ENCODE measurements around the gene ADIPOR2. TPM values are rescaled to one million over a fixed set of nuclear protein-coding genes. Genes with fewer than 3 reads are reported as not detected.
A peak's percentile ranks its signal among the peaks of the same experiment; 100 is the strongest.

The ADIPOR2 gene
- total and polyA plus RNA-seq, 2 experiments from 2014 or later, result 5.8 to 25.7 TPM

- DNase-seq (ENCODE audit: low read depth in 1 of 2, low spot score in 1 of 2), result peak in 1 of 2 donors; percentile 40
- H3K9me3 ChIP-seq (ENCODE audit: low read depth), result no peaks in the 10 kb centered on the region
- TF ChIP-seq, protein P1, sequence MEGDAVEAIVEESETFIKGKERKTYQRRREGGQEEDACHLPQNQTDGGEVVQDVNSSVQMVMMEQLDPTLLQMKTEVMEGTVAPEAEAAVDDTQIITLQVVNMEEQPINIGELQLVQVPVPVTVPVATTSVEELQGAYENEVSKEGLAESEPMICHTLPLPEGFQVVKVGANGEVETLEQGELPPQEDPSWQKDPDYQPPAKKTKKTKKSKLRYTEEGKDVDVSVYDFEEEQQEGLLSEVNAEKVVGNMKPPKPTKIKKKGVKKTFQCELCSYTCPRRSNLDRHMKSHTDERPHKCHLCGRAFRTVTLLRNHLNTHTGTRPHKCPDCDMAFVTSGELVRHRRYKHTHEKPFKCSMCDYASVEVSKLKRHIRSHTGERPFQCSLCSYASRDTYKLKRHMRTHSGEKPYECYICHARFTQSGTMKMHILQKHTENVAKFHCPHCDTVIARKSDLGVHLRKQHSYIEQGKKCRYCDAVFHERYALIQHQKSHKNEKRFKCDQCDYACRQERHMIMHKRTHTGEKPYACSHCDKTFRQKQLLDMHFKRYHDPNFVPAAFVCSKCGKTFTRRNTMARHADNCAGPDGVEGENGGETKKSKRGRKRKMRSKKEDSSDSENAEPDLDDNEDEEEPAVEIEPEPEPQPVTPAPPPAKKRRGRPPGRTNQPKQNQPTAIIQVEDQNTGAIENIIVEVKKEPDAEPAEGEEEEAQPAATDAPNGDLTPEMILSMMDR (IDR thresholded peaks at IDR 0.05; ENCODE audit: low read depth, low read length), result no peak
- no peaks in the 10 kb centered on the region for H3K27me3 ChIP-seq
- H3K36me3 ChIP-seq, result no peaks in the 10 kb centered on the region
- no peak overlapping the region for H3K4me3 ChIP-seq
- no peak overlapping the region for H3K27ac ChIP-seq
- H3K4me1 ChIP-seq (ENCODE audit: low read depth), result peaks cover 19% of the 10 kb centered on the region
Observed at GRCh38 chr12:1695886-1696670, 5.2 kb downstream of the ADIPOR2 start.

DNA sequence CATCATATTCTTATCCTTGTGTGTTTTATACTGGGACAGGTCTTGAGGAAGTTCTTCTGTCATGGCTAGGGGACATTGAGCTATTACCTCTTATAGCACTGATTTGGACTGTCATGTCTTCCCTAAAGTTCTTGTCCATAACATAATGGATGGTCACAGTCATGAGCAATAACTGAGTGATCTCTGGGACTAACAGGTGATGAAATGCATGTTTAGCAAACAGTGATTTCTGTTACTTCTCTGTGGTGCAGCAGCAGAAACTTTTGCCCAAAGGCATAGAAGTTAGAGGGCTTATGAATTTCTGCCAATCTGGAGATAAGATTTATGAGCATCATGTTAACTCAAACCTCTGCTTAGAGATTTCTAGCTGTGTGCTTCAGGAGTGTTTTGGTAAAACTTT lies 5.9 kb downstream of the ADIPOR2 start:
- H3K36me3 ChIP-seq, result no peaks in the 10 kb centered on the region
- H3K4me3 ChIP-seq, result no peak overlapping the region
- DNase-seq (ENCODE audit: low read depth in 1 of 2, low spot score in 1 of 2), result no peak
- peaks cover 16% of the 10 kb centered on the region for H3K4me1 ChIP-seq (ENCODE audit: low read depth)
- TF ChIP-seq, protein P1 (IDR thresholded peaks at IDR 0.05; ENCODE audit: low read depth, low read length), result no peak
- H3K27ac ChIP-seq, result no peak overlapping the region
- no peaks in the 10 kb centered on the region for H3K27me3 ChIP-seq
- no peaks in the 10 kb centered on the region for H3K9me3 ChIP-seq (ENCODE audit: low read depth)

DNA sequence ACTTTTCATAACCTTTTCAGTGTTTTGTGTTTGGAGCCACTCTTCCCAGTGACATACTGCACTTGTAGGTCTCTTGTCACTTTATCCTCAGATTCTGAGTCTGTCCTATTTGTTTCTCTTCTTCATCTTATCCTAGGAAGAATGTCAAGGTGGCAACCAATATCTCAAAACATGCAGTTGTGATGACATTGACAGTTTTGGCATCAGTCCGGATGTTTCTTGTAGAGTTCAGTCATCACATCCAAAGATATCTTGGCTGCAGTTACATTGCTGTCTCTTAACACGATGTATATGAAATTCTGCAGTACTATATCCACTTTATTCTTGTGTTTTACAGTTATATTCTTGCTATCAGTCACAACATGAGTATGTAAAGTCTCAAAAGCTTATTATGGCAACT lies 6.4 kb downstream of the ADIPOR2 start:
- H3K9me3 ChIP-seq (ENCODE audit: low read depth), result no peaks in the 10 kb centered on the region
- H3K4me3 ChIP-seq, result no peak overlapping the region
- no peak for DNase-seq (ENCODE audit: low read depth in 1 of 2, low spot score in 1 of 2)
- H3K36me3 ChIP-seq, result no peaks in the 10 kb centered on the region
- no peak overlapping the region for H3K27ac ChIP-seq
- H3K27me3 ChIP-seq, result no peaks in the 10 kb centered on the region
- TF ChIP-seq, protein P1 (IDR thresholded peaks at IDR 0.05; ENCODE audit: low read depth, low read length), result no peak
- H3K4me1 ChIP-seq (ENCODE audit: low read depth), result peaks cover 11% of the 10 kb centered on the region

- no peak overlapping the region for H3K4me3 ChIP-seq
- no peaks in the 10 kb centered on the region for H3K36me3 ChIP-seq
- TF ChIP-seq, protein P1 (IDR thresholded peaks at IDR 0.05; ENCODE audit: low read depth, low read length), result no peak
- DNase-seq (ENCODE audit: low read depth in 1 of 2, low spot score in 1 of 2), result no peak
- peaks cover 8% of the 10 kb centered on the region for H3K4me1 ChIP-seq (ENCODE audit: low read depth)
- no peaks in the 10 kb centered on the region for H3K9me3 ChIP-seq (ENCODE audit: low read depth)
- no peaks in the 10 kb centered on the region for H3K27me3 ChIP-seq
- peak overlapping the region; percentile 52 for H3K27ac ChIP-seq
Observed at GRCh38 chr12:1698720-1699119, 7.8 kb downstream of the ADIPOR2 start.

- DNase-seq (ENCODE audit: low read depth in 1 of 2, low spot score in 1 of 2), result no peak
- Histone ChIP-seq H3K9me3 (ENCODE audit: low read depth) (no peaks in the 10 kb centered on the region), H3K36me3 (no peaks in the 10 kb centered on the region), H3K27me3 (no peaks in the 10 kb centered on the region), H3K27ac (no peak overlapping the region), H3K4me3 (no peak overlapping the region), H3K4me1 (ENCODE audit: low read depth) (no peaks in the 10 kb centered on the region)
- TF ChIP-seq, protein P1 (IDR thresholded peaks at IDR 0.05; ENCODE audit: low read depth, low read length), result no peak
Observed at GRCh38 chr12:1702713-1703112, 11.8 kb downstream of the ADIPOR2 start.
